T-helper 2 cell treated with Interferon-gamma antibody and Interleukin-4, amounts not matched to agents 5 μg/mL and 100 μg/mL, for 36 hours (primary cell): ENCODE measurements around the gene GAREM1.

Experiments
- DNase-seq: peaks from one replicate; pipeline ENCODE4 v3.0.0; 2021; ENCODE audit warnings: low spot score
- H3K27ac Mint-ChIP-seq: one replicate; pipeline ENCODE4 v1.8.0; 2021; ENCODE audit warnings: mild to moderate bottlenecking, mixed read lengths
- H3K27me3 Mint-ChIP-seq: one replicate; pipeline ENCODE4 v1.8.0; 2021; ENCODE audit warnings: low read depth, mixed read lengths
- H3K36me3 Mint-ChIP-seq: one replicate; pipeline ENCODE4 v1.8.0; 2021; ENCODE audit warnings: low read depth, mixed read lengths
- H3K4me1 Mint-ChIP-seq: one replicate; pipeline ENCODE4 v1.8.0; 2021; ENCODE audit warnings: low read depth, mixed read lengths
- H3K4me3 Mint-ChIP-seq: one replicate; pipeline ENCODE4 v1.8.0; 2022; ENCODE audit warnings: mild to moderate bottlenecking, moderate library complexity, mixed read lengths
- H3K9me3 Mint-ChIP-seq: one replicate; pipeline ENCODE4 v1.8.0; 2021; ENCODE audit warnings: mixed read lengths

The GAREM1 gene

GRCh38 chr18:32332708-32333107 lies 138.0 kb downstream of the GAREM1 start:
- Mint-ChIP-seq H3K9me3 (no peaks in the 10 kb centered on the region), H3K4me3 (no peak overlapping the region), H3K27me3 (peaks cover 2% of the 10 kb centered on the region), H3K27ac (no peak overlapping the region), H3K4me1 (no peaks in the 10 kb centered on the region), H3K36me3 (no peaks in the 10 kb centered on the region)
- no peak for DNase-seq

- H3K4me3 Mint-ChIP-seq = no peak overlapping the region
- DNase-seq = no peak
- no peaks in the 10 kb centered on the region for H3K4me1 Mint-ChIP-seq
- H3K9me3 Mint-ChIP-seq = no peaks in the 10 kb centered on the region
- no peaks in the 10 kb centered on the region for H3K36me3 Mint-ChIP-seq
- no peak overlapping the region for H3K27ac Mint-ChIP-seq
- H3K27me3 Mint-ChIP-seq = peaks cover 2% of the 10 kb centered on the region
Measured at GRCh38 chr18:32328974-32329373, 141.7 kb downstream of the GAREM1 start.

- H3K27ac Mint-ChIP-seq = no peak overlapping the region
- no peaks in the 10 kb centered on the region for H3K36me3 Mint-ChIP-seq
- no peaks in the 10 kb centered on the region for H3K4me1 Mint-ChIP-seq
- no peak for DNase-seq
- H3K4me3 Mint-ChIP-seq = no peak overlapping the region
- no peaks in the 10 kb centered on the region for H3K9me3 Mint-ChIP-seq
- H3K27me3 Mint-ChIP-seq = peaks cover 2% of the 10 kb centered on the region
Measured at GRCh38 chr18:32328379-32328778, 142.3 kb downstream of the GAREM1 start.

- Mint-ChIP-seq H3K4me1 (no peaks in the 10 kb centered on the region), H3K9me3 (no peaks in the 10 kb centered on the region), H3K4me3 (no peak overlapping the region), H3K27me3 (peaks cover 2% of the 10 kb centered on the region), H3K27ac (no peak overlapping the region), H3K36me3 (no peaks in the 10 kb centered on the region)
- no peak for DNase-seq
Measured at GRCh38 chr18:32326450-32327308, 144.0 kb downstream of the GAREM1 start.

GRCh38 chr18:32324181-32324580 lies 146.5 kb downstream of the GAREM1 start:
- Mint-ChIP-seq H3K9me3 (no peaks in the 10 kb centered on the region), H3K27ac (no peak overlapping the region), H3K4me3 (no peak overlapping the region), H3K36me3 (no peaks in the 10 kb centered on the region), H3K27me3 (peaks cover 7% of the 10 kb centered on the region), H3K4me1 (no peaks in the 10 kb centered on the region)
- no peak for DNase-seq

- no peaks in the 10 kb centered on the region for H3K4me1 Mint-ChIP-seq
- H3K4me3 Mint-ChIP-seq = no peak overlapping the region
- H3K27ac Mint-ChIP-seq = no peak overlapping the region
- no peaks in the 10 kb centered on the region for H3K9me3 Mint-ChIP-seq
- no peak for DNase-seq
- H3K27me3 Mint-ChIP-seq = peaks cover 9% of the 10 kb centered on the region
- H3K36me3 Mint-ChIP-seq = no peaks in the 10 kb centered on the region
Measured at GRCh38 chr18:32321826-32322225, 148.9 kb downstream of the GAREM1 start.

GRCh38 chr18:32319084-32319483 lies 151.6 kb downstream of the GAREM1 start:
- Mint-ChIP-seq H3K27me3 (peaks cover 8% of the 10 kb centered on the region), H3K4me3 (no peak overlapping the region)

GRCh38 chr18:32318581-32318980 lies 152.1 kb downstream of the GAREM1 start:
- DNase-seq = no peak
- H3K27me3 Mint-ChIP-seq = peaks cover 8% of the 10 kb centered on the region
- H3K9me3 Mint-ChIP-seq = no peaks in the 10 kb centered on the region

More at GRCh38 chr18:32319084-32319483, 151.6 kb downstream of the GAREM1 start:
- Mint-ChIP-seq H3K4me1 (no peaks in the 10 kb centered on the region), H3K9me3 (no peaks in the 10 kb centered on the region), H3K27ac (no peak overlapping the region), H3K36me3 (no peaks in the 10 kb centered on the region)
- no peak for DNase-seq

GRCh38 chr18:32317651-32318050 lies 153.0 kb downstream of the GAREM1 start:
- H3K27me3 Mint-ChIP-seq = peaks cover 8% of the 10 kb centered on the region
- no peak overlapping the region for H3K4me3 Mint-ChIP-seq
- no peaks in the 10 kb centered on the region for H3K36me3 Mint-ChIP-seq
- H3K27ac Mint-ChIP-seq = no peak overlapping the region
- no peaks in the 10 kb centered on the region for H3K4me1 Mint-ChIP-seq
- no peak for DNase-seq
- no peaks in the 10 kb centered on the region for H3K9me3 Mint-ChIP-seq

More at GRCh38 chr18:32318581-32318980, 152.1 kb downstream of the GAREM1 start:
- Mint-ChIP-seq H3K36me3 (no peaks in the 10 kb centered on the region), H3K4me1 (no peaks in the 10 kb centered on the region), H3K4me3 (no peak overlapping the region), H3K27ac (no peak overlapping the region)

- H3K36me3 Mint-ChIP-seq = no peaks in the 10 kb centered on the region
- no peak overlapping the region for H3K27ac Mint-ChIP-seq
- H3K27me3 Mint-ChIP-seq = peaks cover 3% of the 10 kb centered on the region
- H3K4me3 Mint-ChIP-seq = no peak overlapping the region
- H3K4me1 Mint-ChIP-seq = no peaks in the 10 kb centered on the region
- no peaks in the 10 kb centered on the region for H3K9me3 Mint-ChIP-seq
- no peak for DNase-seq
Measured at GRCh38 chr18:32315881-32316280, 154.8 kb downstream of the GAREM1 start.

- no peaks in the 10 kb centered on the region for H3K9me3 Mint-ChIP-seq
- no peaks in the 10 kb centered on the region for H3K4me1 Mint-ChIP-seq
- H3K27ac Mint-ChIP-seq = no peak overlapping the region
- peaks cover 5% of the 10 kb centered on the region for H3K27me3 Mint-ChIP-seq
- no peaks in the 10 kb centered on the region for H3K36me3 Mint-ChIP-seq
- no peak overlapping the region for H3K4me3 Mint-ChIP-seq
- no peak for DNase-seq
Measured at GRCh38 chr18:32310774-32311173, 159.9 kb downstream of the GAREM1 start.

- Mint-ChIP-seq H3K27ac (no peak overlapping the region), H3K36me3 (no peaks in the 10 kb centered on the region), H3K9me3 (no peaks in the 10 kb centered on the region), H3K4me1 (no peaks in the 10 kb centered on the region), H3K4me3 (no peak overlapping the region), H3K27me3 (peaks cover 5% of the 10 kb centered on the region)
- no peak for DNase-seq
Measured at GRCh38 chr18:32310101-32310500, 160.6 kb downstream of the GAREM1 start.

GRCh38 chr18:32308493-32309120 lies 162.1 kb downstream of the GAREM1 start:
- no peak overlapping the region for H3K4me3 Mint-ChIP-seq
- no peak for DNase-seq
- no peaks in the 10 kb centered on the region for H3K9me3 Mint-ChIP-seq
- peaks cover 5% of the 10 kb centered on the region for H3K27me3 Mint-ChIP-seq
- H3K4me1 Mint-ChIP-seq = no peaks in the 10 kb centered on the region
- no peaks in the 10 kb centered on the region for H3K36me3 Mint-ChIP-seq
- no peak overlapping the region for H3K27ac Mint-ChIP-seq

GRCh38 chr18:32303400-32303799 lies 167.3 kb downstream of the GAREM1 start:
- Mint-ChIP-seq H3K4me1 (peaks cover 8% of the 10 kb centered on the region), H3K36me3 (no peaks in the 10 kb centered on the region), H3K4me3 (no peak overlapping the region), H3K27ac (no peak overlapping the region), H3K9me3 (no peaks in the 10 kb centered on the region), H3K27me3 (peaks cover 9% of the 10 kb centered on the region)
- DNase-seq = no peak
